GM12891 (cell line): ENCODE results near the gene ZDHHC14.

Source experiments
- PAX5 ChIP-seq: IDR thresholded peaks from 2 replicates; pipeline ENCODE4 v1.6.1; 2011; ENCODE audit warnings: low read length, moderate library complexity, mild to moderate bottlenecking; ENCODE audit not compliant: insufficient read depth, severe bottlenecking
- POLR2A ChIP-seq: IDR thresholded peaks from 2 replicates; pipeline ENCODE4 v1.6.1; 2011; ENCODE audit warnings: low read depth, low read length, control low read depth
- POLR2AphosphoS5 ChIP-seq: IDR thresholded peaks from 2 replicates; pipeline ENCODE4 v1.6.1; 2011; ENCODE audit warnings: low read depth, low read length, control low read depth
- POU2F2 ChIP-seq: IDR thresholded peaks from 2 replicates; pipeline ENCODE4 v1.6.1; 2011; ENCODE audit warnings: low read depth, mild to moderate bottlenecking, control low read depth, low read length, moderate library complexity
- SPI1 ChIP-seq: IDR thresholded peaks from 2 replicates; pipeline ENCODE4 v1.6.1; 2011; ENCODE audit warnings: low read depth, low read length, control low read depth
- TAF1 ChIP-seq: IDR thresholded peaks from 2 replicates; pipeline ENCODE4 v1.6.1; 2011; ENCODE audit warnings: low read depth, low read length, control low read depth

GRCh38 chr6:157684620-157685299 lies 303.8 kb downstream of the ZDHHC14 start:
- no peak for TF ChIP-seq TAF1
- no peak for TF ChIP-seq POLR2AphosphoS5
- TF ChIP-seq POLR2A, result no peak
- TF ChIP-seq SPI1, result no peak
- TF ChIP-seq PAX5, result no peak
- TF ChIP-seq POU2F2, result no peak
